Upper lobe of left lung (tissue), 6 donors: Measurements from ENCODE around the gene NUP58. TPM values are rescaled to one million over a fixed set of nuclear protein-coding genes. Genes with fewer than 3 reads are reported as not detected.
"Not testable (repeated sequence)": the region's sequence is repeated elsewhere in the genome, so short reads cannot be mapped to it uniquely, and the experiment has no call there.

Experiments
- ATAC-seq, 2 donors: fragments of 200-7000 bp; cut with Tn5 transposase; one replicate each; pipeline ENCODE4 v1.9.1; 2022; ENCODE audit warnings: mild to moderate bottlenecking in 2 of 2, moderate library complexity in 2 of 2; ENCODE audit not compliant: low FRiP score in 2 of 2
- DNase-seq, 2 donors: peaks; one replicate each; pipeline ENCODE4 v3.0.0-alpha.2; 2019 to 2020
- H3K27ac ChIP-seq, 4 donors: fragments of 200-600 bp; sonication (generic); one replicate each; pipeline ENCODE4 v1.5.1; 2016 to 2019
- H3K27me3 ChIP-seq, 4 donors: fragments of 200-600 bp; sonication (generic); one replicate each; pipeline ENCODE4 v1.5.1; 2017 to 2019
- H3K36me3 ChIP-seq, 4 donors: fragments of 200-600 bp; sonication (generic); one replicate each; pipeline ENCODE4 v1.5.1; 2016 to 2019
- H3K4me1 ChIP-seq, 4 donors: fragments of 200-600 bp; sonication (generic); one replicate each; pipeline ENCODE4 v1.5.1; 2018 to 2019
- H3K4me3 ChIP-seq, 4 donors: fragments of 200-600 bp; sonication (generic); one replicate each; pipeline ENCODE4 v1.5.1; 2017 to 2019; ENCODE audit warnings: mild to moderate bottlenecking in 2 of 4, moderate library complexity in 1 of 4
- H3K9me3 ChIP-seq, 4 donors: fragments of 200-600 bp; sonication (generic); one replicate each; pipeline ENCODE4 v1.5.1; 2018 to 2019
- EP300 ChIP-seq, 4 donors: sonication (generic); formaldehyde crosslinking; IDR thresholded peaks; one replicate each; pipeline ENCODE4 v1.5.1; 2017; ENCODE audit warnings: antibody characterized with exemption in 4 of 4, control low read depth in 2 of 4
- POLR2A ChIP-seq, 4 donors: fragments of 450-650 bp; IDR thresholded peaks; one replicate each; pipeline ENCODE4 v1.5.1; 2016 to 2017; ENCODE audit warnings: antibody characterized with exemption in 4 of 4, mild to moderate bottlenecking in 2 of 4
- POLR2AphosphoS5 ChIP-seq, 2 donors: sonication (generic); formaldehyde crosslinking; IDR thresholded peaks; one replicate each; pipeline ENCODE4 v1.5.1; 2017; ENCODE audit warnings: antibody characterized with exemption in 2 of 2
- WGBS, 2 donors: methylation state at CpG; one replicate each; pipeline ENCODE4 v1.1.5; 2017 to 2018; 5-methylcytosine and 5-hydroxymethylcytosine counted together
- total RNA-seq, 6 donors: library from RNA; depleted of rRNA in 4 of 6; stranded (reverse); fragments of >200 nt in 4 of 6; gene quantifications; one replicate each; pipeline versions ENCODE4 v1.1.0 to v1.2.1, GENCODE V29; 2016 to 2021
- TF ChIP-seq, protein P1 (sequence below), 6 experiments: fragments of 450-650 bp in 4 of 6; fragments of 200-600 bp in 2 of 6; sonication (generic) in 2 of 6; IDR thresholded peaks; one replicate each; pipeline ENCODE4 v1.5.1; 2016 to 2019; ENCODE audit warnings: antibody characterized with exemption in 6 of 6
- donor health status: DM: no; HTN: no; CAD: no; lungs with moderate emphysema.
- donor health status: DM: no; HTN: yes; CAD: no; lungs with severe emphysema.

Gene NUP58
- total RNA-seq, 6 donors from 2014 or later: 68.2 to 157 (median 85.6) TPM

- Histone ChIP-seq H3K9me3 (no peaks in the 10 kb centered on the region), H3K27ac (no peak overlapping the region), H3K27me3 (no peaks in the 10 kb centered on the region), H3K4me1 (no peaks in the 10 kb centered on the region), H3K36me3 (no peaks in the 10 kb centered on the region), H3K4me3 (no peak overlapping the region)
- TF ChIP-seq POLR2A (IDR thresholded peaks at IDR 0.05): no peak
- TF ChIP-seq, protein P1, sequence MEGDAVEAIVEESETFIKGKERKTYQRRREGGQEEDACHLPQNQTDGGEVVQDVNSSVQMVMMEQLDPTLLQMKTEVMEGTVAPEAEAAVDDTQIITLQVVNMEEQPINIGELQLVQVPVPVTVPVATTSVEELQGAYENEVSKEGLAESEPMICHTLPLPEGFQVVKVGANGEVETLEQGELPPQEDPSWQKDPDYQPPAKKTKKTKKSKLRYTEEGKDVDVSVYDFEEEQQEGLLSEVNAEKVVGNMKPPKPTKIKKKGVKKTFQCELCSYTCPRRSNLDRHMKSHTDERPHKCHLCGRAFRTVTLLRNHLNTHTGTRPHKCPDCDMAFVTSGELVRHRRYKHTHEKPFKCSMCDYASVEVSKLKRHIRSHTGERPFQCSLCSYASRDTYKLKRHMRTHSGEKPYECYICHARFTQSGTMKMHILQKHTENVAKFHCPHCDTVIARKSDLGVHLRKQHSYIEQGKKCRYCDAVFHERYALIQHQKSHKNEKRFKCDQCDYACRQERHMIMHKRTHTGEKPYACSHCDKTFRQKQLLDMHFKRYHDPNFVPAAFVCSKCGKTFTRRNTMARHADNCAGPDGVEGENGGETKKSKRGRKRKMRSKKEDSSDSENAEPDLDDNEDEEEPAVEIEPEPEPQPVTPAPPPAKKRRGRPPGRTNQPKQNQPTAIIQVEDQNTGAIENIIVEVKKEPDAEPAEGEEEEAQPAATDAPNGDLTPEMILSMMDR (IDR thresholded peaks at IDR 0.05): no peak
- TF ChIP-seq EP300 (IDR thresholded peaks at IDR 0.05): no peak
- no peak for TF ChIP-seq POLR2AphosphoS5 (IDR thresholded peaks at IDR 0.05)
- no peak for DNase-seq
- ATAC-seq: no peak
- 95 to 100% methylated on average over 1 of the region's 1 CpG for WGBS, 2 donors
These were observed 50.0 kb downstream of the NUP58 start for GRCh38 chr13:25351404-25351803.

GRCh38 chr13:25352230-25352629 is 50.8 kb downstream of the NUP58 start:
- 40 to 48% methylated on average over 3 of the region's 3 CpGs for WGBS, 2 donors
- DNase-seq (no peak), ATAC-seq (no peak)
- Histone ChIP-seq H3K27ac (no peak overlapping the region), H3K4me3 (no peak overlapping the region), H3K4me1 (no peaks in the 10 kb centered on the region), H3K27me3 (no peaks in the 10 kb centered on the region), H3K9me3 (no peaks in the 10 kb centered on the region), H3K36me3 (no peaks in the 10 kb centered on the region)
- TF ChIP-seq, protein P1 (IDR thresholded peaks at IDR 0.05): no peak
- no peak for TF ChIP-seq EP300 (IDR thresholded peaks at IDR 0.05)
- no peak for TF ChIP-seq POLR2AphosphoS5 (IDR thresholded peaks at IDR 0.05)
- TF ChIP-seq POLR2A (IDR thresholded peaks at IDR 0.05): no peak

DNA sequence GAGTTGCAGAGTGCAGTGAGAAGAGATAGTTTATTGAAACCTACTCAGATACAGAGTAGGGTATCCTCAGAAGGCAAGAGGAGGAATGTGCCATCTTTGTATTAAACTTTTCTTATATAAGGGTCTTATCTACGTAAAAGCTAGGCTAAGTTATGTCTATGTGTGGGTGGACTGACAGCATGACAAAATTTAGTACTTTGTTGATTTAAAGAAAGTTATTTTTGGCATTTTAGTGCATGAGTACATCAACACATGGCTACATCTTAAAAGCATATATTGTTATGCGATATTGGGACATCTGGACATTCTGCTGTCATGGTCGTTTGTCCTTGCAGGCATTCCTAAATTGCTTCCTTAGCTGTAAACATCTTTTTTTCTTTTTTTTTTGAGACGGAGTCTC is 51.4 kb downstream of the NUP58 start:
- no peaks in the 10 kb centered on the region for H3K27me3 ChIP-seq
- no peaks in the 10 kb centered on the region for H3K9me3 ChIP-seq
- no peaks in the 10 kb centered on the region for H3K4me1 ChIP-seq
- ATAC-seq (no peak), DNase-seq (no peak)
- WGBS, 2 donors: 66 to 84% methylated on average over 4 of the region's 4 CpGs
- TF ChIP-seq, protein P1 (IDR thresholded peaks at IDR 0.05): no peak
- TF ChIP-seq POLR2A (IDR thresholded peaks at IDR 0.05) (no peak), EP300 (IDR thresholded peaks at IDR 0.05) (no peak), POLR2AphosphoS5 (IDR thresholded peaks at IDR 0.05) (no peak)
- no peak overlapping the region for H3K4me3 ChIP-seq
- H3K36me3 ChIP-seq: no peaks in the 10 kb centered on the region
- no peak overlapping the region for H3K27ac ChIP-seq

- ATAC-seq (no peak), DNase-seq (no peak)
- no peak overlapping the region for H3K4me3 ChIP-seq
- no peak overlapping the region for H3K27ac ChIP-seq
- no peaks in the 10 kb centered on the region for H3K27me3 ChIP-seq
- no peaks in the 10 kb centered on the region for H3K9me3 ChIP-seq
- TF ChIP-seq POLR2AphosphoS5 (IDR thresholded peaks at IDR 0.05) (no peak), EP300 (IDR thresholded peaks at IDR 0.05) (no peak), POLR2A (IDR thresholded peaks at IDR 0.05) (no peak)
- TF ChIP-seq, protein P1 (IDR thresholded peaks at IDR 0.05): no peak
- WGBS, 2 donors: 95% methylated on average over 4 of the region's 4 CpGs
- H3K4me1 ChIP-seq: no peaks in the 10 kb centered on the region
- H3K36me3 ChIP-seq: no peaks in the 10 kb centered on the region
These were observed 51.9 kb downstream of the NUP58 start for GRCh38 chr13:25353344-25353743.

DNA sequence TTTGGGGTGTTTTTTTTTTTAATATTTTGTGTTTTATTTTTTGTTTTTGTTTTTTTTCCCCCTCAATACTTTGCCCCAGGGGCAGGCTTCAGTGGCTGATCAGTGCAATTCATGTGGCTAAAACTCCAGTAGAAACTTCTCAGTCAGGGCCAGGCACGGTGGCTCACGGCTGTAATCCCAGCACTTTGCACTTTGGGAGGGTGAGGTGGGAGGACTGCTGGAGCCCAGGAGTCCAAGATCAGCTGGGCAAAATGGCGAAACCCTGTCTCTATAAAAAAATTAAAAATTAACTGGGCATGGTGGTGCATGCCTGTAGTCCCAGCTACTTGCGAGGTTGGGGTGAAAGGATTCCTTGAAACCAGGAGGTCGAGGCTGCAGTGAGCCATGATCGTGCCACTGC is 53.0 kb downstream of the NUP58 start:
- Histone ChIP-seq H3K4me3 (no peak overlapping the region), H3K36me3 (no peaks in the 10 kb centered on the region), H3K27me3 (no peaks in the 10 kb centered on the region), H3K27ac (no peak overlapping the region), H3K4me1 (no peaks in the 10 kb centered on the region), H3K9me3 (no peaks in the 10 kb centered on the region)
- 86 to 98% methylated on average over 6 of the region's 6 CpGs for WGBS, 2 donors
- TF ChIP-seq POLR2AphosphoS5 (IDR thresholded peaks at IDR 0.05) (no peak), POLR2A (IDR thresholded peaks at IDR 0.05) (no peak), EP300 (IDR thresholded peaks at IDR 0.05) (no peak)
- TF ChIP-seq, protein P1 (IDR thresholded peaks at IDR 0.05): no peak
- DNase-seq (no peak), ATAC-seq (no peak)

DNA sequence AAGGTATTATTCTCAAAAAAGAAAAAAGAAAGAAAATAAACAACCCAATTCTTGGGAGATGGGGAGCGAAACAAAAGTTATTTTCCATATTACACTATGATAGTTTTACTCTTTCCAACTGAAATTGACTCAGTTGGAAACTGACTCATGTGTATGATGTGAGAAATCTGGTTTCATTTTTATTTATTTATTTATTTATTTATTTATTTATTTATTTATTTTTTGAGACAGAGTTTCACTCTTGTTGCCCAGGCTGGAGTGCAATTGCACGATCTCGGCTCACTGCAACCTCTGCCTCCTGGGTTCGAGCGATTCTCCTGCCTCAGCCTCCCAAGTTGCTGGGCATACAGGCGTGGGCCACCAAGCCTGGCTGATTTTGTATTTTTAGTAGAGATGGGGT is 59.0 kb downstream of the NUP58 start:
- not testable (repeated sequence) for H3K9me3 ChIP-seq, H3K27me3 ChIP-seq, H3K36me3 ChIP-seq, H3K27ac ChIP-seq, H3K4me1 ChIP-seq, H3K4me3 ChIP-seq, DNase-seq, ATAC-seq
- 94 to 95% methylated on average over 6 of the region's 6 CpGs for WGBS, 2 donors
